GM18511 (cell line): ENCODE results near the gene WAC.
"Not testable (repeated sequence)": the region's sequence is repeated elsewhere in the genome, so short reads cannot be mapped to it uniquely, and the experiment has no call there.

Experiments
- ATAC-seq: cut with Tn5 transposase; IDR thresholded peaks from one replicate; pipeline ENCODE4 v1.9.1; 2021; ENCODE audit warnings: mild to moderate bottlenecking, moderate library complexity; ENCODE audit not compliant: unreplicated experiment

WAC gene, protein sequence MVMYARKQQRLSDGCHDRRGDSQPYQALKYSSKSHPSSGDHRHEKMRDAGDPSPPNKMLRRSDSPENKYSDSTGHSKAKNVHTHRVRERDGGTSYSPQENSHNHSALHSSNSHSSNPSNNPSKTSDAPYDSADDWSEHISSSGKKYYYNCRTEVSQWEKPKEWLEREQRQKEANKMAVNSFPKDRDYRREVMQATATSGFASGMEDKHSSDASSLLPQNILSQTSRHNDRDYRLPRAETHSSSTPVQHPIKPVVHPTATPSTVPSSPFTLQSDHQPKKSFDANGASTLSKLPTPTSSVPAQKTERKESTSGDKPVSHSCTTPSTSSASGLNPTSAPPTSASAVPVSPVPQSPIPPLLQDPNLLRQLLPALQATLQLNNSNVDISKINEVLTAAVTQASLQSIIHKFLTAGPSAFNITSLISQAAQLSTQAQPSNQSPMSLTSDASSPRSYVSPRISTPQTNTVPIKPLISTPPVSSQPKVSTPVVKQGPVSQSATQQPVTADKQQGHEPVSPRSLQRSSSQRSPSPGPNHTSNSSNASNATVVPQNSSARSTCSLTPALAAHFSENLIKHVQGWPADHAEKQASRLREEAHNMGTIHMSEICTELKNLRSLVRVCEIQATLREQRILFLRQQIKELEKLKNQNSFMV

DNA sequence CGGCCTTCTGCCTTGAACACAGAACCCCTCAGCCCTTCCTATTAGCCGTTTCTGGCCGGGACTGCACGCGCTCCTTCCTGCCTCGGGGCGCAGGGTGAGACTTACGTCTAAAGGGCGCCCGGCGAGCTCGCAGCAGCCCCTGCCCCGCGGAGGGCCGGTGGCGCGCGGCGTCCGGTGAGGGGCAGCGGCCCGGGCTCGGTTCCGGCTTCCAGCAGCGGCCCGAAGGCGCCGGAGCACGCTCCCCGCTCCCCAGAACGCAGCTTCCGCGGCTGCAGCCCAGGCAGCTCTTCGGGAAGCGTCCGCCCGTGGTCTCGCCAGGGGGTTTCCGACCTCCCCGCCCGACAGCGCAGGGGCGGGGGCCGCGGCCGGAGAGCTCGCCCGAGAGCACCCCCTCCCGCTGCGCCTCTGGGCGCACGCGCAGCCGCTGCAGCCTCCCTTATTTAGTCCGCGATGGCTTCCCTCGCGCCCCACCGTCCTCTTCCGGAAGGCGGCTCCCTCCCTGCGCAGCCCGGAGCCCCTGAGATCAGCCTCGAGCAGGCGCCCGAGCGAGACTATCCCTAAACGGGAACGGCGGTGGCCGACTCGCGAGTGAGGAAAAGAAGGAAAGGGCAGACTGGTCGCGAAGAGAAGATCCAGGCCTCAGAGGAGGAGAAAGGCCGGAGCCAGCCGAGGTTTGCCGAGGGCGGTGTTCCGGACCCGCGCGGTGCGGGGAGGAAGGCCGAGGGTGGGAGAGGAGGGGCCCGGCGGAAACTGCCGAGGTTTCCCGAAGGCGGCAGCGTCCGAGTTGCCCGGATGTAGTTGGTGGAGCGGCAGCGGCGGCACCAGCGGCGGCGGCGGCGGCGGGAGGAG lies at the start of gene WAC:
WAC (plus strand) TSS at position 782 of the 849 bp plus-strand sequence. CDS start 462 bp downstream, outside the sequence.
- peak; percentile 79 for ATAC-seq

- ATAC-seq = no peak
These were observed 43.7 kb upstream of the WAC start for GRCh38 chr10:28489206-28489605.

DNA sequence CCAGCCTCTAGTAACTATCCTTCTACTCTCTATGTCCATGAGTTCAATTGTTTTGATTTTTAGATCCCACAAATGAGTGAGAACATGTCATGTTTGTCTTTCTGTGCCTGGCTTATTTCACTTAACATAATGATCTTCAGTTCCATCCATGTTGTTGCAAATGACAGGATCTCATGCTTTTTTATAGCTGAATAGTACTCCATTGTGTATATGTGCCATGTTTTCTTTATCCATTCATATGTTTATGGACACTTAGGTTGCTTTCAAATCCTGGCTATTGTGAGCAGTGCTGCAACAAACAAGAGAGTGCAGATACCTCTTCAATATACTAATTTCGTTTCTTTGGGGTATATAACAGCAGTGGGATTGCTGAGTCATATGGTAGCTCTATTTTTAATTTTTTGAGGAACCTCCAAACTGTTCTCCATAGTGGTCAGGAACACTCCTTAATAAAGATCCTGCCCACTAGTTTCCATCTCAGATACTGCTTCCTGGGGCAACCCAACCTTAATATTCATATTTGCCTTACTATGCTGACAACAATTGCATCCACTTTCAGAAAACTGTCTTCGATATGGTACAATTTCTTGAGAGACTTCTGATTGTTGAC lies 42.6 kb upstream of the WAC start:
- not testable (repeated sequence) for ATAC-seq

DNA sequence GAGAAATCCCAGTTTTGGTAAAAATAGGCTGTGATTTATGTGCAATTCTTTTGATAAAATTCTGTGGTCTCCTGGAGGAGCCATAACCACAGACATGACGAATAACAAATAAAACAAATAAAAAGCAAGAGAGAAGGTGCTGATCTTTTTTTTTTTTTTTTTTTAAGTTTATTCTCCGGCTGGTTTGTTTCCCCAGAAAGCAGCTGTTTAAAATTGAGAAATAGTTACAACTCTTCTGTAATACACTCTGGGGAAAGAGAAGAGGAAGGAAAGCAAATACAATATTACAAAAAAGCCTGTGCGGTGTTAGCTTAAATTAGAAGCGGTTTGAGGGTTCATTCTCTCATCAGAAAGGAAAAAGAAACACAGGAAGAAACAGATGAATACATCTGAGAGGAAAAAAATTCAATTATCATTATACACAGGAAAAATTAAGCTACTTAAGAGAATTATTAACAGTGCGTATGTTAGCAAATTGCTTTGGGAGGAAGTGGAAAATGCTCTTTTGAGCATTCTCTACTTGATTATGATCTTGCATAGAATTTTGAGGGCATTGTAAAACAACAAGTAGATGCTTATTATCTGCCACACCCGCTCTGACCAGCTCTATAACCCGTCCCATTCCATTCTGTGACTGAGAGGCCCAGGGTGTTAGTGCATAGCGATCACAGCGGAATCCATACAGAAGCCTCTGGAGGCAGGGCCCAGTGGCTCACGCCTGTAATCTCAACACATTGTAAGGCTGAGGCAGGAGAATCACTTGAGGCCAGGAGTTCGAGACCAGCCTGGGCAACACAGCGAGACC lies 40.6 kb upstream of the WAC start:
- ATAC-seq = no peak

DNA sequence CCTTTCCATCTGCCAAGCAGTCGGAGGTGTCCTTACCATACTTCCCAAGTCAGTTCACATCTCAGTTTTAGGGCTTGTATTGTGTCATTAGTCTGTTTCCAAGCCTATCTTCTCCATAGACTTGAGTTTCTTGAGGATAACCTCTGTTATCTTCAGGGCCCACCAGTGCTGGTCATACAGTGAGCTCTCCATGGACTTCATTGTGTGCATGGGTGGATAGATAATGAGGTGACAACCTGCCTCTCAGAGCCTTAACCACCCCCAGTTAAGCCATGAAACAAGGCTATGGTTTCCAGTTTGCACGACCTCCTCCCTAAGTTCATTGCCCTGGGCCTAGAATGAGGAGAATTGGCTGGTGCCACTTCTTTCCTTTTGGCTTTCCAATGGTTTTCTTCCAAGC lies 38.5 kb upstream of the WAC start:
- no peak for ATAC-seq

- no peak for ATAC-seq
These were observed 37.8 kb upstream of the WAC start for GRCh38 chr10:28495084-28495483.

GRCh38 chr10:28496017-28496416 lies 36.9 kb upstream of the WAC start:
- no peak for ATAC-seq

DNA sequence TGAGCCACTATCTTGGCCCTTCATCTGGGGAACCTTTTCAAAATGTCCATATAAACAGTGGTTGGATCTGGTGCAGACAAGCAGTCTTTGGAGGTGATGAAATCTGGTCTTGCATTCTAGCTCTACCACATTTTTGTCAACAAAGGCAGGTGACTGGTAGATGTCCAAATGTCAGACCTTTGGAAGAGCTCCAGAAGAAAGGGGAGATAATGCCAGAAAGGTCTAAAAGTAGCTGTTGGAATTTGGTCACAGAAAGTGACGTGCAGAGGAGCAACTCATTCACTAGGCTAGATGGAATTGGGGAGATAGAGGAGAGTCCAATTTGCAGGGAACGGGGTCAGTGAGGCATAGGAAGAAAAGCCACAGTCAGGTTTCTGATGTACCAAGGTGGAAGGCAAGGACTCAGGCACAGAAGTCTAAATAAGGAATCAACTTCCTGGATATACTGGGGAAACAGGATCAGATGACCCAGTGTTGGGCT lies 36.4 kb upstream of the WAC start:
- ATAC-seq = no peak

GRCh38 chr10:28497313-28498126 lies 35.4 kb upstream of the WAC start:
- ATAC-seq = no peak

DNA sequence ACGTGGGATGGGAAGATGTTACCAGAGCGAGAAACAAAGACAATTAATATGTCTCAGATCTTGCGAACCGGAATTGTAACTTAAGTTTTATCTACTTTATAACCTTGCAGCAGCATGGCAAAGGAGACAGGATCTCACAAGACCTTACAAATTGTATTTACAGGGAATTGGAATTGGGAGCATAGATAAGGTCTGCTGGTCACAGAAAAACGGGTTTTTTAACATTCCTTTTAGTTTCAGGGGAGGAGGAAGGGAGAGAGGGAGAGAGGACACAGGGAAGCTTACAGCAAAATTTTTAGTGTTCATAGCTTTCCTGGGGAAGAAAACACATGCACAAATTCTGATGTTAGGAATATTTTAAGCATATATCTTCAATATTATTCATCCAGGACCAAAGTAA lies 32.7 kb upstream of the WAC start:
- not testable (repeated sequence) for ATAC-seq

DNA sequence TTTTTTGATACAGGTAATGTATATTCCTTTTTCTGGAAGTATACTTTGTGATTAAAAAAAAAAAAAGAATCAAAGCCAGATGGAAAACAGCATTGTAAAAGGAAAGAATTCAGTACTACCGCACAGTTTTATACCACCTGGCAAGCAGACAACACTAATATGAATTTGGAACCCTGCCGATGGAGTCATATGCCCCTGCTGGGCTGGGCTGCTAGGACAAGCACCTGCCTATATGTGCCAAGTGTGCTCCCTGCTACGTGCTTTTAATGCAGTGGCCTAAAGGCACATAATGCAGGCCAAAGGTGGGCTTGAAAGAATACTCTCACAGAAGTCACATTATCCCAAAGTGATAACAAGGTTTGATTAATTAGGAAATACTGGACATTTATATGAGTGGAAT lies 29.8 kb upstream of the WAC start:
- no peak for ATAC-seq

GRCh38 chr10:28505359-28505959 lies 27.5 kb upstream of the WAC start:
- ATAC-seq = no peak

- no peak for ATAC-seq
These were observed 24.5 kb upstream of the WAC start for GRCh38 chr10:28508304-28508925.

GRCh38 chr10:28509286-28509685 lies 23.6 kb upstream of the WAC start:
- no peak for ATAC-seq

- ATAC-seq = no peak
These were observed 18.3 kb upstream of the WAC start for GRCh38 chr10:28514648-28515047.

DNA sequence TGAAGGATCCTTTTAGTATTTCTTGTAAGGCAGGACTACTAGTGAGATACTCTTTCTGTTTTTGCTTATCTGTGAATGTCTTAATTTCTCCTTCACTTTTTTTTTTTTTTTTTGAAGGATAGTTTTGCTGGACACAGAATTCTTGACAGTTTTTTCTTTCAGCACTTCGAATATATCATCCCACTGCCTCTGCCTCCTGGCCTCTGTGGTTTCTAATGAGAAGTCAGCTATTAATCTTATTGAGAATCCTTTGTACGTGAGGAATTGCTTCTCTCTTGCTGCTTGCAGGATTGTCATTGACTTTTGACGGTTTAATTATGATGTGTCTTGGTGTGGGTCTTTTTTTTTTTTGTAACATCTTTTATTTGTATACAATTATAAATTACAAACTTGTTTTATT lies 12.6 kb upstream of the WAC start:
- no peak for ATAC-seq

DNA sequence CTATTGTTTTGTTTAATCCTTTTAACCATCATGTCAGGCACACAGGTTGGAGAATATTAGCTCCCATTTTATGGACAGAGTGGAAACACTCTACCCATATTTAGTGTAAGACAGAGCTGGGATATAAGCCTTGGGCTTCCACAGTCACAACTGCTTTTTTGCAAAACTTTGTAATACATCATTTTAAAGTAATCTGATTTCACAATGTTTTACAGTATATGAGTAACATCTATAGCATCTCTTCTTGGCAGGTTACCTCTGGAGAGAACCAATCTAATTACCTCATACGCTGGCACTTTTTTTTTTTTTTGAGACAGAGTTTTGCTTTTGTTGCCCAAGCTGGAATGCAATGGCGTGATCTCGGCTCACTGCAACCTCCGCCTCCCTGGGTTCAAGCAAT lies 12.1 kb upstream of the WAC start:
- not testable (repeated sequence) for ATAC-seq

DNA sequence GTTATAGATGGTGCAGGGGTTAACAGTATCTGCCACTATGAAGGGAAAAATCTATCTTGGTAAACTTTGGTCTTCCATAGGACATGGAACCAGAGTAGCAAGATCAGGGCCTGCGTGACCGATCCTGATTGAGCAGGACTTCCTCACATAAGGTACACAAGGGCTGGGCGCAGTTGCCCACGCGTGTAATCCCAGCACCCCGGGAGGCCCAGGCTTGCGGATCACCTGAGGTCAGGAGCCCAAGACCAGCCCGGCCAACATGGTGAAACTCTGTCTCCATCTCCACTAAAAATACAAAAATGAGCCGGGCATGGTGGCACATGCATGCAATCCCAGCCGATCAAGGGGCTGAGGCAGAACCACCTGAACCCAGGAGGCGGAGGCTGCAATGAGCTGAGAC lies 11.0 kb upstream of the WAC start:
- ATAC-seq = not testable (repeated sequence)
